ENCODE data around the gene DCDC2C. TPM values are rescaled to one million over a fixed set of nuclear protein-coding genes. Genes with fewer than 3 reads are reported as not detected.

Gene DCDC2C, protein sequence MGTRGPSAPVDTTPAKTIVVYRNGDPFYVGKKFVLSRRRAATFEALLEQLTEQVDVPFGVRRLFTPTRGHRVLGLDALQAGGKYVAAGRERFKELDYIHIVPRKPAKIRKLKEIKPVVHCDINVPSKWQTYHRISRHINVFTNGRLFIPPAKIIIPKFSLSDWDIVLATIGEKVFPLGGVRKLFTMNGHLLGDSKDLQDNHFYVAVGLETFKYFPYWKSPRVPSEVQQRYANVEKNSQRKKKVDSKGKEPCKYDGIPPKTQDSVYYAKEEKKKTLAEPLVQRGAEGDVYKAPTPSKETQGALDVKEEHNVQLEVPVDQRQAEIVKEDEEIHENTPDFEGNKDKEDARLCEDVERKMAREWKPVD
- not detected in 2 replicates for total RNA-seq (2022)
- Bru-seq, nascent RNA, result percentile 8 among the genes with signal in this experiment
- percentile 9 among the genes with signal in this experiment for BruChase-seq, experiment 1, labeled RNA remaining after a 6-hour chase
- BruChase-seq, experiment 2, labeled RNA remaining after a 2-hour chase, result percentile 7 among the genes with signal in this experiment
- long read RNA-seq, result 0 reads

DNA sequence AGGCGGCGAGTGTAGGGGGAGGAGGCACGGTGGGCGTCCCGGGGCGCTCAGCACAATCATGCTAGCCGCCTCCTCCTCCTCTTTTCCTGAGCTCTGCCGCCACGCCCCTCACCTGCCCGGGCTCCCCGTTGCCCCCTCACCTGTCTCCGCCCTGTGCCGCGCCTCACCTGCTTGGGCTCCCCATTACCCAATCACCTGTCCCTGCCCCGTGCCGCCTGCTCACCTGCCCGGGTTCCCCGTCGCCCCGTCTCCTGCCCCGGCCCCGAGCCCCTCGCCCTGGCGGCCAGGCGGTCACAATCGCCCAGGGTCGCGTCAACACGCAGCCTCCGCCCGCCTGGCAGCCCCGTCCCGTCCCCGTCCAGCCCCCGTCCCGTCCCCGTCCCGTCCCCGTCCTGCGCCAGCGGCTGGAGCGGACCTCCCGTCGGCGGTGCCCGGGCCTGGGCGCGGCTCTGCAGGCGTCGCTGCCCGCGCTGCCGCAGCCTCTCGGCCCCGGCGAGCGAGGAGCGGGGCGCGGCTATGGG, at the start of gene DCDC2C:
Gene DCDC2C, plus strand, starts transcription at position 340 of the 521 bp plus-strand sequence. Its CDS starts 177 bp downstream, at position 517.
- no peak within 1 kb of the TSS for H3K4me3 Mint-ChIP-seq (ENCODE audit: unreplicated experiment)
- no peaks in the 10 kb centered on the region for H3K9me3 Mint-ChIP-seq (ENCODE audit: unreplicated experiment)
- intact Hi-C loops (cut with micrococcal nuclease), result no loop called here
- peaks cover 9% of the 10 kb centered on the region for H3K36me3 Mint-ChIP-seq (ENCODE audit: insufficient read depth, unreplicated experiment)
- H3K4me1 Mint-ChIP-seq (ENCODE audit: insufficient read depth, unreplicated experiment), result peaks cover 5% of the 10 kb centered on the region
- no peak within 1 kb of the TSS for H3K27ac Mint-ChIP-seq (ENCODE audit: low read depth, unreplicated experiment)
- BruUV-seq (replicated peaks), result no TSS peak
- CTCF ChIA-PET, result interaction anchor here (2.1 kb wide), 1 partner anchor 11 kb away, joined by 10 read pairs; no protein-coding TSS in a partner anchor
- no peak for DNase-seq (ENCODE audit: unreplicated experiment)
- POLR2A ChIA-PET, result no interaction called here
- peaks cover 22% of the 10 kb centered on the region for H3K27me3 Mint-ChIP-seq (ENCODE audit: insufficient read depth, unreplicated experiment)
- TF ChIP-seq, protein P1, sequence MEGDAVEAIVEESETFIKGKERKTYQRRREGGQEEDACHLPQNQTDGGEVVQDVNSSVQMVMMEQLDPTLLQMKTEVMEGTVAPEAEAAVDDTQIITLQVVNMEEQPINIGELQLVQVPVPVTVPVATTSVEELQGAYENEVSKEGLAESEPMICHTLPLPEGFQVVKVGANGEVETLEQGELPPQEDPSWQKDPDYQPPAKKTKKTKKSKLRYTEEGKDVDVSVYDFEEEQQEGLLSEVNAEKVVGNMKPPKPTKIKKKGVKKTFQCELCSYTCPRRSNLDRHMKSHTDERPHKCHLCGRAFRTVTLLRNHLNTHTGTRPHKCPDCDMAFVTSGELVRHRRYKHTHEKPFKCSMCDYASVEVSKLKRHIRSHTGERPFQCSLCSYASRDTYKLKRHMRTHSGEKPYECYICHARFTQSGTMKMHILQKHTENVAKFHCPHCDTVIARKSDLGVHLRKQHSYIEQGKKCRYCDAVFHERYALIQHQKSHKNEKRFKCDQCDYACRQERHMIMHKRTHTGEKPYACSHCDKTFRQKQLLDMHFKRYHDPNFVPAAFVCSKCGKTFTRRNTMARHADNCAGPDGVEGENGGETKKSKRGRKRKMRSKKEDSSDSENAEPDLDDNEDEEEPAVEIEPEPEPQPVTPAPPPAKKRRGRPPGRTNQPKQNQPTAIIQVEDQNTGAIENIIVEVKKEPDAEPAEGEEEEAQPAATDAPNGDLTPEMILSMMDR (IDR thresholded peaks at IDR 0.05; ENCODE audit: unreplicated experiment), result no peak

DNA sequence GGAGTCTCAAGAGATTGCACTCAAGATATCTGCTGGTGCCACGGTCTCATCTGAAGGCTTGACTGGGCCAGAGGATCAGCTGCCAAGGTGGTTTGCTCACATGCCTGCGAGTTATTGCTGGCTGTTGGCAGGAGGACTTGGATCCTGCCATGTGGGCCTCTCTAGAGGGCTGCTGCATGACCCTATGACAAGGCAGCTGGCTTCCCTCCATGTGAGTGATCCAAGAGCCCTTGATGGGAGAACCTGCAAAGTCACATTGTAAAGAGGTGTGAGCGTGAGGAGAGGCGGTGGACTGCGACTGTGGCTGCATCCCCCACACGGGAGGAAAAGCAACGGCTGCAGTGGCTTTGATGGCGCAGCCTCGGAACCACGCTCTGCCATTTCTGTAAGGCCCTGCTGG, 49.4 kb upstream of the DCDC2C start:
- no peak overlapping the region for H3K27ac Mint-ChIP-seq (ENCODE audit: low read depth, unreplicated experiment)
- BruUV-seq (replicated peaks), result no TSS peak
- POLR2A ChIA-PET, result interaction anchor here (1.2 kb wide), 1 partner anchor 96 kb away, joined by 3 read pairs; the partner anchor contains the start of gene RNASEH1

DNA sequence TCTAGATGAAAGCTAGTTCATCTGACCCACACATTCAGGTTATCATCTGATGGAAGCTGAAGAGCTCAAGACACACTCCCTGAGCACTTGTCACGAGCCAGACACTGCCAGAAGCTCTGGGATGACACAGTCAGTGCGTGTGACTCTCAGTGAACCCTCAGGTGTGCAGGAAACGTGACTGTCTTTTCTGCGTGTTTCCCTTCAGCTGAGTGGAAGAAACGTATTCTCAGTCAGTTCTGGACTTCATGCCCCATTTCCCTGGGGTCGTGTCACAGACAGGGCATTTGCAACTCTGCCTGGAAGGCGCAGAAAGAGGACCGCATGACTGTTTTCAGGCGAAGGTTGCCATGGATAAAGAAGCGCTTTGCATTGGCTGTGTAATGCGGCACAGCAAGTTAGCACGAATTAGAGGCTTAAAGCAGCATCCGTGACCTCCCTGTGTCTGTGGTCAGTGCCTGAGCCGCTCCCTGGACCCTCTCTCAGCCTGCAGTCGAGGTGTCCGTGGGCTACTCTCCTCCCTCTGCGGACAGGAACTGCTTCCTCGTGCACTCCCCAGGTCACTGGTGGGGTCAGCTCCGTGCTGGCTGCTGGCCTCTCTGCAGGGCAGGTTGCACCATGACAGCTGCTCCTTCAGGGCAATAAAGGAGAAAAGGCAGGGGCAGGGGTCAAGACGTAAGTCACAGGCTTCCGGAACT, 48.7 kb upstream of the DCDC2C start:
- CTCF ChIA-PET, result interaction anchor here (0.6 to 4.9 kb wide), 4 partner anchors 31 to 231 kb away, joined by 3 to 25 read pairs (median 3); no protein-coding TSS in a partner anchor
- TF ChIP-seq, protein P1 (IDR thresholded peaks at IDR 0.05; ENCODE audit: unreplicated experiment), result no peak
- no peak overlapping the region for H3K4me3 Mint-ChIP-seq (ENCODE audit: unreplicated experiment)
- peaks cover 7% of the 10 kb centered on the region for H3K4me1 Mint-ChIP-seq (ENCODE audit: insufficient read depth, unreplicated experiment)
- H3K27ac Mint-ChIP-seq (ENCODE audit: low read depth, unreplicated experiment), result no peak overlapping the region
- no peak for DNase-seq (ENCODE audit: unreplicated experiment)
- intact Hi-C loops (cut with micrococcal nuclease), result loop anchor here (5.0 kb wide), 3 partner anchors 117 to 1797 kb away; no protein-coding TSS in a partner anchor
- POLR2A ChIA-PET, result no interaction called here
- BruUV-seq (replicated peaks), result no TSS peak
- H3K27me3 Mint-ChIP-seq (ENCODE audit: insufficient read depth, unreplicated experiment), result no peaks in the 10 kb centered on the region
- no peaks in the 10 kb centered on the region for H3K36me3 Mint-ChIP-seq (ENCODE audit: insufficient read depth, unreplicated experiment)
- H3K9me3 Mint-ChIP-seq (ENCODE audit: unreplicated experiment), result no peaks in the 10 kb centered on the region

More for the DNA sequence above, 49.4 kb upstream of the DCDC2C start:
- H3K4me1 Mint-ChIP-seq (ENCODE audit: insufficient read depth, unreplicated experiment), result peaks cover 7% of the 10 kb centered on the region
- H3K9me3 Mint-ChIP-seq (ENCODE audit: unreplicated experiment), result no peaks in the 10 kb centered on the region
- CTCF ChIA-PET, result interaction anchor here (0.5 to 5.1 kb wide), 8 partner anchors 20 to 231 kb away, joined by 3 to 25 read pairs (median 3); no protein-coding TSS in a partner anchor
- TF ChIP-seq, protein P1 (IDR thresholded peaks at IDR 0.05; ENCODE audit: unreplicated experiment), result no peak
- DNase-seq (ENCODE audit: unreplicated experiment), result no peak
- no peaks in the 10 kb centered on the region for H3K27me3 Mint-ChIP-seq (ENCODE audit: insufficient read depth, unreplicated experiment)
- H3K36me3 Mint-ChIP-seq (ENCODE audit: insufficient read depth, unreplicated experiment), result no peaks in the 10 kb centered on the region
- H3K4me3 Mint-ChIP-seq (ENCODE audit: unreplicated experiment), result no peak overlapping the region
- intact Hi-C loops (cut with micrococcal nuclease), result loop anchor here (5.0 kb wide), 3 partner anchors 117 to 1797 kb away; no protein-coding TSS in a partner anchor

All from MCF 10A (cell line).